SK-N-MC (cell line): ENCODE measurements around the gene MAP6.

Experiments
- EZH2 ChIP-seq: fragments of 200-600 bp; sonication (generic); IDR thresholded peaks from one replicate; pipeline ENCODE4 v1.6.1; 2017; ENCODE audit warnings: antibody characterized with exemption
- FOXP2 ChIP-seq: optimal IDR thresholded peaks from 2 replicates; pipeline ENCODE3; 2011; ENCODE audit warnings: mild to moderate bottlenecking, moderate library complexity; ENCODE audit not compliant: insufficient read depth; ENCODE audit errors: extremely low read length, control extremely low read depth
- POLR2AphosphoS5 ChIP-seq: IDR thresholded peaks from 2 replicates; pipeline ENCODE4 v1.6.1; 2012; ENCODE audit warnings: mild to moderate bottlenecking, low read depth, low read length, borderline replicate concordance

DNA sequence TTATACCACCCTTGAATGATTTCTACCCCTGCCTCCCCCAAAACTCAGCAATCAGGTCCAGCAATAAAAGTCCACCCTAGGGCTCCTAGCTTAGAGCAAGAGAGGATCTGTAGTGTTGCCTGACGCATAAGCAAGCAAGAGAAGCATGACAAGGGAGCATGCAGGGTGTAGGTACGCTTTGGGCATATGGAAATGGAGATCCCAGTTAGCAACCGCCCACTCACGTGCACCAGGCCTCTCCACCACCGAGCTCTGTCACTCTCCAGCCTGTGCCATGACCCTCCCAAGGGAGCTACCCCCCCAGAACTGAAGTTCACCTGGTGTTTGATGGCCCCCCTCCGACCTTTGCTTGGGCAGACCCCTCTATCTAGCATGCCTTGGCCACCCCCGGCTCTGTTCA is 67.3 kb downstream of the MAP6 start:
- TF ChIP-seq POLR2AphosphoS5 (no peak), EZH2 (no peak), FOXP2 (no peak)
